K562 (cell line): ENCODE results near the gene SLC18A3. TPM values are rescaled to one million over a fixed set of nuclear protein-coding genes. Genes with fewer than 3 reads are reported as not detected.

Experiments used
- ATAC-seq: fragments of 200-7000 bp; cut with Tn5 transposase; 3 replicates; pipeline ENCODE4 v1.9.1; 2020; ENCODE audit warnings: moderate library complexity
- BruUV-seq: library from RNA; stranded (reverse); fragments of 400-500 nt; replicated peaks from 2 replicates; lab custom pipeline; 2021; lab: Mats Ljungman, UMichigan
- CTCF ChIA-PET: fragments of 300-600 bp; formaldehyde crosslinking; extraction: SDS; loops from one replicate; lab custom pipeline; 2021; ENCODE audit warnings: low intra/inter-chr PET ratio; lab: Yijun Ruan, JAX
- POLR2A ChIA-PET: fragments of 300-600, 350-650 bp; sonication (Branson Sonifier 250); formaldehyde crosslinking; extraction: SDS; loops from one replicate; lab custom pipeline; 2021; ENCODE audit warnings: antibody characterized with exemption, inconsistent platforms; lab: Yijun Ruan, JAX
- DNase-seq, 4 experiments: peaks; one replicate each; pipeline versions ENCODE4 v3.0.0 to v3.0.0-alpha.2; 2011 to 2018; ENCODE audit warnings: low spot score in 3 of 4, mixed read lengths in 3 of 4; ENCODE audit errors: extremely low read depth in 1 of 4
- FAIRE-seq: peaks from 2 replicates; lab custom pipeline; 2011; peaks lifted over from hg19 to GRCh38; lab: Jason Lieb, UNC
- H2AFZ ChIP-seq: 2 replicates; pipeline ENCODE4 v1.6.0; 2011; ENCODE audit warnings: low read depth, low read length, control low read depth, inconsistent platforms
- H3K27ac ChIP-seq: fragments of 200-600 bp; 3 replicates; pipeline ENCODE4 v1.8.0; 2011; ENCODE audit warnings: low read depth, mild to moderate bottlenecking, control low read depth, inconsistent platforms, low read length, moderate library complexity, mixed read lengths; ENCODE audit errors: extremely low read depth
- H3K27me3 ChIP-seq, 2 experiments: fragments of 300-600 bp in 1 of 2; 2 replicates in 1 of 2; 3 replicates in 1 of 2; pipeline versions ENCODE4 v1.6.0 to v1.8.0; 2011; ENCODE audit warnings: inconsistent platforms in 2 of 2, low read length in 2 of 2, mild to moderate bottlenecking in 1 of 2, mixed read lengths in 1 of 2, moderate library complexity in 1 of 2; ENCODE audit not compliant: control insufficient read depth in 2 of 2, insufficient read depth in 2 of 2
- H3K36me3 ChIP-seq: fragments of 300-600 bp; 3 replicates; pipeline ENCODE4 v1.8.0; 2011; ENCODE audit warnings: mild to moderate bottlenecking, low read length, inconsistent platforms; ENCODE audit not compliant: control insufficient read depth, insufficient read depth
- H3K4me1 ChIP-seq, 2 experiments: fragments of 200-600 bp in 1 of 2; replicated peaks in 1 of 2; 2 replicates in 1 of 2; 3 replicates in 1 of 2; pipeline versions ENCODE4 v1.5.1 to v1.8.0; 2011; ENCODE audit warnings: inconsistent platforms in 2 of 2, low read length in 2 of 2, mild to moderate bottlenecking in 1 of 2, mixed read lengths in 1 of 2, moderate library complexity in 1 of 2; ENCODE audit not compliant: control insufficient read depth in 2 of 2, insufficient read depth in 2 of 2
- H3K4me2 ChIP-seq: 2 replicates; pipeline ENCODE4 v1.6.1; 2011; ENCODE audit warnings: low read length, control low read depth, inconsistent platforms, mixed read lengths; ENCODE audit not compliant: insufficient read depth
- H3K4me3 ChIP-seq: fragments of 200-600 bp; sonication (generic), shearing (Covaris generic); 2 replicates; pipeline ENCODE4 v1.5.1; 2016; ENCODE audit warnings: control low read depth, inconsistent platforms
- H3K79me2 ChIP-seq: fragments of 200-600 bp; 3 replicates; pipeline ENCODE4 v1.8.0; 2011; ENCODE audit warnings: low read length, inconsistent platforms; ENCODE audit not compliant: control insufficient read depth, insufficient read depth
- H3K9ac ChIP-seq, 2 experiments: 2 replicates each; pipeline versions ENCODE4 v1.6.0 to v1.6.1; 2011; ENCODE audit warnings: low read depth in 2 of 2, low read length in 2 of 2, control low read depth in 1 of 2, inconsistent platforms in 1 of 2, mild to moderate bottlenecking in 1 of 2, mixed read lengths in 1 of 2; ENCODE audit not compliant: insufficient read depth in 1 of 2
- H3K9me1 ChIP-seq: one replicate; pipeline ENCODE4 v1.6.0; 2011; ENCODE audit warnings: inconsistent platforms, mild to moderate bottlenecking, low read length, moderate library complexity; ENCODE audit not compliant: control insufficient read depth, insufficient read depth
- H3K9me3 ChIP-seq: replicated peaks from 2 replicates; pipeline ENCODE4 v1.5.1; 2011; ENCODE audit warnings: low read depth, low read length, inconsistent platforms; ENCODE audit not compliant: control insufficient read depth, insufficient read depth
- H4K20me1 ChIP-seq: replicated peaks from 2 replicates; pipeline ENCODE4 v1.6.1; 2011; ENCODE audit warnings: low read length, inconsistent platforms, mixed read lengths; ENCODE audit not compliant: control insufficient read depth, insufficient read depth
- ATF7 ChIP-seq: fragments of 450-650 bp; IDR thresholded peaks from 2 replicates; pipeline ENCODE4 v1.7.1; 2014; ENCODE audit warnings: mild to moderate bottlenecking, moderate library complexity
- CEBPB ChIP-seq: fragments of 450-650 bp; IDR thresholded peaks from 2 replicates; pipeline ENCODE4 v1.6.1; 2016; ENCODE audit warnings: missing genetic modification characterization, missing compliant biosample characterization
- FIP1L1 ChIP-seq: fragments of 200-400 bp; formaldehyde crosslinking; IDR thresholded peaks from 2 replicates; pipeline ENCODE4 v1.6.1; 2018; ENCODE audit warnings: mild to moderate bottlenecking, low read depth, low read length; ENCODE audit not compliant: poor library complexity, severe bottlenecking
- HDGF ChIP-seq: fragments of 450-650 bp; IDR thresholded peaks from 2 replicates; pipeline ENCODE4 v1.6.1; 2016
- NCOA4 ChIP-seq: fragments of 450-650 bp; IDR thresholded peaks from 2 replicates; pipeline ENCODE4 v1.6.1; 2018; ENCODE audit warnings: mild to moderate bottlenecking; ENCODE audit not compliant: partially characterized antibody
- NEUROD1 ChIP-seq: fragments of 150-350 bp; IDR thresholded peaks from 2 replicates; pipeline ENCODE4 v1.6.1; 2014; ENCODE audit warnings: borderline replicate concordance, low read length, low read depth; ENCODE audit not compliant: partially characterized antibody
- NR2C1 ChIP-seq, 2 experiments: fragments of 450-650 bp; IDR thresholded peaks; 2 replicates each; pipeline ENCODE4 v1.6.1; 2017; ENCODE audit warnings: mild to moderate bottlenecking in 2 of 2, antibody characterized with exemption in 1 of 2, inconsistent platforms in 1 of 2, missing compliant biosample characterization in 1 of 2, missing genetic modification characterization in 1 of 2
- NUFIP1 ChIP-seq: fragments of 450-650 bp; IDR thresholded peaks from 2 replicates; pipeline ENCODE4 v1.6.1; 2018; ENCODE audit not compliant: partially characterized antibody
- PTBP1 ChIP-seq: fragments of 200-400 bp; formaldehyde crosslinking; IDR thresholded peaks from 2 replicates; pipeline ENCODE4 v1.6.1; 2017; ENCODE audit warnings: low read depth, low read length
- SMARCB1 ChIP-seq: IDR thresholded peaks from 2 replicates; pipeline ENCODE4 v1.6.1; 2011; ENCODE audit warnings: improper control_type of control experiment, low read depth; ENCODE audit not compliant: insufficient read length
- ZNF280B ChIP-seq: fragments of 250-450 bp; sonication (Bioruptor Pico); IDR thresholded peaks from 2 replicates; pipeline ENCODE4 v1.5.1; 2021; ENCODE audit warnings: mild to moderate bottlenecking
- ZNF398 ChIP-seq: fragments of 250-450 bp; sonication (Bioruptor Pico); IDR thresholded peaks from 2 replicates; pipeline ENCODE4 v1.8.0; 2021; ENCODE audit warnings: moderate library complexity, mild to moderate bottlenecking, inconsistent platforms
- ZNF77 ChIP-seq: fragments of 250-450 bp; sonication (Bioruptor Pico); IDR thresholded peaks from 2 replicates; pipeline ENCODE4 v1.5.0; 2020
- ZNF79 ChIP-seq: fragments of 250-450 bp; sonication (Bioruptor Pico); IDR thresholded peaks from 2 replicates; pipeline ENCODE4 v1.4.0; 2020; ENCODE audit warnings: low read depth, mild to moderate bottlenecking, moderate library complexity
- whole genome bisulfite sequencing: fragments of 100-300 bp; shearing (Covaris generic); methylation state at CpG from one replicate; pipeline ENCODE4 v1.1.6; 2016; ENCODE audit warnings: low coverage, mixed read lengths; ENCODE audit not compliant: insufficient coverage; ENCODE audit errors: missing lambda C conversion rate; 5-methylcytosine and 5-hydroxymethylcytosine counted together
- in situ Hi-C: fragments of 300-500 bp; cut with MboI; formaldehyde crosslinking; loops from 4 replicates; pipeline ENCODE4 v1.15.0; 2018; ENCODE audit warnings: inconsistent platforms, mixed read lengths
- intact Hi-C: fragments of 100-400 bp; cut with micrococcal nuclease; formaldehyde crosslinking; loops from 2 replicates; pipeline ENCODE4 v1.14.2; 2022
- polyA plus RNA-seq, 8 experiments: library from polyadenylated mRNA; depleted of rRNA in 4 of 8; stranded (reverse) in 5 of 8; unstranded in 3 of 8; fragments of >200 nt; fragmentation: Nextera tagmentation in 2 of 8; fragmentation: Illumina TruSeq in 1 of 8; extraction: Ambion mirVana in 2 of 8; extraction: Trizol in 1 of 8; gene quantifications; 2 replicates each; pipeline versions ENCODE4 v1.2.1 to v1.2.3, GENCODE V29; 2011 to 2014; ENCODE audit warnings: inconsistent platforms in 1 of 8, missing spikeins in 1 of 8
- total RNA-seq, 7 experiments: library from RNA; depleted of rRNA in 6 of 7; stranded (reverse); fragments of >200 nt in 6 of 7; fragmentation: Illumina TruSeq in 2 of 7; extraction: Trizol in 2 of 7; gene quantifications; 2 replicates each; pipeline versions ENCODE4 v1.2.1 to v1.2.3, GENCODE V29; 2011 to 2021; ENCODE audit warnings: low replicate concordance in 1 of 7

SLC18A3 gene
- total and polyA plus RNA-seq, 9 of the 15 experiments (the other 6 are each of a cell fraction or from before 2014, with no cell fraction given) = not detected

GRCh38 chr10:49615213-49615612 is 5.1 kb downstream of the SLC18A3 start:
- no peak for ATAC-seq

GRCh38 chr10:49615721-49616120 is 5.6 kb downstream of the SLC18A3 start:
- Histone ChIP-seq H3K9ac (no peak overlapping the region), H3K9me1 (no peaks in the 10 kb centered on the region), H3K27ac (no peak overlapping the region), H3K27me3 (peaks cover 20 to 48% of the 10 kb centered on the region in 2 experiments; a peak in 4 of 5 replicates), H3K9me3 (no peaks in the 10 kb centered on the region), H4K20me1 (no peaks in the 10 kb centered on the region; the same call in 1 of the 2 replicates), H3K4me2 (no peak overlapping the region), H3K4me3 (no peak overlapping the region), H3K4me1 (peaks cover 0 to 16% of the 10 kb centered on the region in 2 experiments; a peak in 2 of 5 replicates), H2AFZ (no peak overlapping the region), H3K36me3 (no peaks in the 10 kb centered on the region), H3K79me2 (no peaks in the 10 kb centered on the region)
- intact Hi-C loops = no loop called here
- 1% methylated on average over 5 of the region's 5 CpGs for WGBS
- DNase-seq (no peak), ATAC-seq (no peak), FAIRE-seq (no peak)
- CTCF ChIA-PET = no interaction called here
- POLR2A ChIA-PET = no interaction called here
- in situ Hi-C loops = no loop called here
- no TSS peak for BruUV-seq
- no peak for TF ChIP-seq ATF7
- no peak for TF ChIP-seq ZNF280B (CRISPR knock-in tag)
- TF ChIP-seq HDGF = no peak
- no peak for TF ChIP-seq NCOA4
- no peak for TF ChIP-seq NUFIP1
- TF ChIP-seq NEUROD1 = no peak
- no peak for TF ChIP-seq CEBPB (tag)
- no peak for TF ChIP-seq PTBP1
- no peak for TF ChIP-seq NR2C1 (IDR thresholded peaks at IDR 0.05)
- no peak for TF ChIP-seq NR2C1 (tag; IDR thresholded peaks at IDR 0.05)
- TF ChIP-seq FIP1L1 = no peak
- no peak for TF ChIP-seq ZNF398
- TF ChIP-seq SMARCB1 = no peak

More at GRCh38 chr10:49615213-49615612, 5.1 kb downstream of the SLC18A3 start:
- POLR2A ChIA-PET = no interaction called here
- no peaks in the 10 kb centered on the region for H3K9me3 ChIP-seq
- peaks cover 20 to 42% of the 10 kb centered on the region in 2 experiments; a peak in 4 of 5 replicates for H3K27me3 ChIP-seq
- H4K20me1 ChIP-seq = no peaks in the 10 kb centered on the region; the same call in 1 of the 2 replicates
- H3K27ac ChIP-seq = no peak overlapping the region
- no peak overlapping the region for H3K9ac ChIP-seq
- in situ Hi-C loops (no loop called here), intact Hi-C loops (no loop called here)
- no peaks in the 10 kb centered on the region for H3K36me3 ChIP-seq
- CTCF ChIA-PET = no interaction called here
- peaks cover 0 to 16% of the 10 kb centered on the region in 2 experiments; a peak in 2 of 5 replicates for H3K4me1 ChIP-seq
- H3K79me2 ChIP-seq = no peaks in the 10 kb centered on the region
- DNase-seq (no peak), FAIRE-seq (no peak)
- H3K4me3 ChIP-seq = no peak overlapping the region
- BruUV-seq = no TSS peak
- TF ChIP-seq ZNF77 (no peak), ZNF79 (CRISPR knock-in tag) (no peak)
- no peak overlapping the region for H2AFZ ChIP-seq
- WGBS = 0% methylated on average over 5 of the region's 5 CpGs
- H3K9me1 ChIP-seq = no peaks in the 10 kb centered on the region
- H3K4me2 ChIP-seq = no peak overlapping the region
